Left hindlimb (tissue), 1 donor: Measurements from ENCODE around the gene TMSB10.
"Not testable (repeated sequence)": the region's sequence is repeated elsewhere in the genome, so short reads cannot be mapped to it uniquely, and the experiment has no call there.

ENCODE experiments used
- DNase-seq: peaks from one replicate; pipeline ENCODE4 v3.0.0-alpha.2; 2018

The TMSB10 gene

DNA sequence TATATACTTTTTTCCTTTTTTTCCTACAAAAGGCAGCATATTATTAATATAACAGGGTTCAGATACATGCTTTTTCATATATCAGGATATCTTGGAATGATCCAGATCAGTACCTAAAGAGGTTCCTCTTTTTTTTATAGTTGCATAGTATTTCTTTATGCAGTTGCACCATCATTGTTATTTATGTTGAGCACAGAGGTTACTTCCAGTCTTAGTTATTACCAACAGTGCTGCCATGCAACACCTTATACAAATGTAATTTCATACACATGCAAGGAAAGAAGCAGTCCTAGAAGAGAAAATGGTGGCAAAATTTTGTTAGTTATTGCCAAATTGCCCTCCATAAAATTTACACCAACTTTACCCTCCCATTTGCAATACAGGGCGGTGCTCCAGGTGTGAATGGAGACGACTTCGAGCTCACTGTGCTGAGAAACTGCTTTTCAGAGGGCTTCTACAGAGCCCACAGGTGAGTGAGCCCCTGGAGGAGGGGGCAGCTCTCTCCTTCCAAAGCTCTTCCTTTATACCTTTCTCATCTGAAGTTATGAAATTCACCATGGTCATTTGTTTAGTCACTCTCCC is 35.5 kb downstream of the TMSB10 start:
- DNase-seq, result no peak

DNA sequence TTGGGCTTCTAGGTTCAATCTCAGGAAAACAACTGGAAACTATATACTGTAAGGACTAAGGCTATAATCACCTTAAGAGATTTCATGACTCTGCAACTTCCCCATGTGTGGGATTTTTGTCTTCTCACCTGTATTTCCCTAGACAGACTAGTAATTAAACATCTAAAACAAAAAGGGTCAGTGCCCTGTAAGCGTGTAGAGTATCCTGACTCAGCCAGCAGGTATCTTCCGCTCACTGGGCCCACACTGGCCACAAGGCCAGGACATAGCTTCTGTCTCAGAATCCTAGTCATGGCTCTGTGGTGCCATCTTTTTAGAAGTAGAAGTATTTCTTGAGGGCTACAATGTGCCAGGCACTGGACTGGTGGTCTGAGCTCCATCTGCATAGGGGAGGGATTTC is 36.7 kb downstream of the TMSB10 start:
- no peak for DNase-seq

DNA sequence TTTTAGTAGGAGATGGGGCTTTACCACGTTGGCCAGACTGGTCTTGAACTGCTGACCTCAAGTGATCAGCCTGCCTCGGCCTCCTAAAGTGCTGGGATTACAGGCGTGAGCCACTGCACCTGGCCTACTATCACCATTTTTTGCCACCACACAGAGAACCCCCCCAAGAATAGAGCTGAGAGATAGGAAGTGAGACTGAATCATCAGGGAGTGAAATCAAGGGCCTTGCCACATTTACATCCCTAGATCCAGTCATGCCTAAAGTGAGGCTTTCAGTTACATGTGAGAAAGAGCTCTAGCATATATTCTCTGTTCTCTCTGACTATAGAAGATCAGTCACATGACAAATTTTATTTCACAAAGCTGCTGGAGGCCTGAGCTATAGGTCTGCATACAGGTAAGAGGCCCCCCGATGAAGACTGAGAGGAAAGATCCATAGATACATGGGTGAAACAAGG is 37.5 kb downstream of the TMSB10 start:
- DNase-seq, result no peak

DNA sequence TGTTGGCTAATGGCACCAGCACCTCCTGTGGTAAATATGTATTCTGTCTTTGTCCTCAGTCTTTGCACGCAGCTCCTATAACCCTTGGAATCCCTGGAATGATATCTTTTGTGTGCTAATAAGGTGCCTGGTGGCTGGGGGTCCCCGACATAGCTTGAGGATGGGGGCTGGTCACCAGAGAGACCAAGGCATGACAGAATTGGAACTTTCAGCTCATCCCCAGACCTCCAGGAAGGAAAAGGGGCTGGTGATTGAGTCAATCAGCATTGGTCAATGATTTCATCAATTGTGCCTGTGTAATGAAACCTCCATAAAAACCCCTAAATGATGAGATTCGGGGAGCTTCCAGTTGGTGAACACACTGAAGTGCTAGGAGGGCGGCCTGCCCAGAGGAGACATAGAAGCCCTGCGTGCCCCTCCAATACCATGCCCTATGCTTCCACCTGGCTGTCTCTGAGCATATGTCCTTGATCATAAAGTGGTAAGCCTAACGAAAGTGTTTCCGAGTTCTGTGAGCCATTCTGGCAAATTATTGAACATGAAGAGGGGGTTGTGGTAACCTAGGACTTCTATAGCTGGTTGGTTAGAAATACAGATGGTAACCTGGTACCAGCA is 38.9 kb downstream of the TMSB10 start:
- DNase-seq, result no peak

DNA sequence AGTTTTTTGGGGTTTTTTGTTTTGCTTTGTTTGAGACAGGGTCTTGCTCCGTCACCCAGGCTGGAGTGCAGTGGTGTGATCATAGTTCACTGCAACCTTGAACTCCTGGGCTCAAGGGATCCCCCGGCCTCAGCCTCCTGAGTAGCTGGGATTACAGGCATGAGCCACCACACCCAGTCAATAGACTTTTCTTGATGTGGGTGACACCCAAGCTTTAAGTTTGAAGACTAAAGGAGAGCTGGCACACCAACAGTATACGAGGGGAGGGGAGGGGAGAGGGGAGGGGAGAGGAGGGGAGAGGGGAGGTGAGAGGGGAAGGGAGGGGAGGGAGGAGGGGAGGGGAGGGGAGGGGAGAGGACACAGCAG is 40.4 kb downstream of the TMSB10 start:
- DNase-seq, result not testable (repeated sequence)

DNA sequence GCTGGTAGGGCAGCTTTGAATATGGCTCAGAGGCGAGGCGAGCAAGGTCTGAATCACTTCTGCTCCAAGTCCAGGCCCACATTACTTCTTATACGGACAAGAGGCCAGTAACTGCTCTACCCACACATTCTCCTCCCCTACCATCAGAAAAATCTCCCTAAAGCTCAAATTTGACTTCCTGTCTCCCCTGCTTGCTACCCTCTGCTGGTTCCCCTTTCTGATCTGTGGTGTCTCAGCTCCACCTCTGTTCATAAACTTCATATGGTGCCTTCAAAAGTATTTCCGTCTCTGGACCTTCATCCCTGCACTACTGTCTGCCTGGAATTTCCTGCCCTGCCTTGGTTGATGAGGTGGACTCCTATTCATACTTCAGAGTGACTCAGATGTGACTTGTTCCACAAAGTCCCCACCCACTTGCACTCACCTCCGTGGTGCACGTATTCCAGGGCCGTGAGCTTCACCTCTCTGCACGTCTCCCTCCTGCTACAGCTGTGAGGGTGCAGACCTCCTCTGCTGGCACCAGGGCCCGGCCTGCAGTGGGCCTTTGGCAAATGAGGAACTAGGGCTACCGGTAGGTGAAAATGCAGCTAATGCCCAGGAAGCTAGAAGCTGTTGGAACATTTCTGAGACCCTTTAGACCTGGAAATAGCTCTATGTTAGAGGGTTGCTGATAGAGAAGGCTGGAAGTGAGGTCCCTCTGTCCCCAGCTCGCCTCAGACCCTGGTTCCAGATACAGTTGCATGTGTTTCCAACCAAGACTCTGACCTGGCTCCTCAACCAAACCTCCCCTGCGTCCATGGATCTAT is 41.0 kb downstream of the TMSB10 start:
- DNase-seq, result no peak

DNA sequence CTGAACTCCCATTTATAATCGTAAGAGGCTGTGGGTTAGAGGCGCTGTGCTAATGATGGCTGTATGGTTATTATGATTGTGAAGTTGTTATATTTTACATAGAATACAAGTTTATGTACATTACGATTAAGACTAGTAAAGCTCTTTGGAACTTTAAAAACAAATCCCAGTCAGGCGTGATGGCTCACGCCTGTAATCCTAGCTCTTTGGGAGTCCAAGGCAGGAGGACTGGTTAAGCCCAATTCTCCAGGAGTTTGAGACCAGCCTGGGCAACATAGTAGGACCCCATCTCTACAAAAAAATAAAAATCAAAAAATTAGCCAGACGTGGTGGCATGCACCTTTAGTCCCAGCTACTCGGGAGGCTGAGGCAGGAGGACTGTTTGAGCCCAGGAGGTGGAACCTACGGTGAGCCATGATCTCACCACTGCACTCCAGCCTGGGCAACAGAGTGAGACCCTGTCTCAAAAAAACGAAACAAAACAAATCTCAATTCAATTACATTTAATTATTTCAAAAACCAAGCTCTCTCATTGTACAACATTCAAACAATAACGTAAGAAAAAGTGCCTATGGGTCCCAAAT is 41.6 kb downstream of the TMSB10 start:
- DNase-seq, result no peak

DNA sequence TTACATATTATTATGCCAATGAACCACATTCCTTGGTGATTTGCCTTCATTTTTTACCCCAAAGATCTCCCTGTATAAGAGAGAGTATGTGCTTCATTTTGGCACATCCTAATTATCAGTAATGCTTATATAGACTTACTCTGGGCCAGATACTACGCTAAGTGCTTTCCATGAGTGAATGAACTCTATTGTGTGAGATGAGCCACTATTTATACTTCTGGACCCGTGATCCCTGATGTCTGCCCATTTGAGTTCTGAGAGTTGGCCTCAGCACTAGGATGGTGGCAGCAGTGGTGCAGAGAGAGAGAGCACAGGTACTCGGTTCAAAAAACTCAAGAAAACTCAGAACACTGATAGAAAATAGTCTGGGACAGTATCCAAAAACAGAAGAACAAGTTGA is 48.1 kb downstream of the TMSB10 start:
- DNase-seq, result no peak

DNA sequence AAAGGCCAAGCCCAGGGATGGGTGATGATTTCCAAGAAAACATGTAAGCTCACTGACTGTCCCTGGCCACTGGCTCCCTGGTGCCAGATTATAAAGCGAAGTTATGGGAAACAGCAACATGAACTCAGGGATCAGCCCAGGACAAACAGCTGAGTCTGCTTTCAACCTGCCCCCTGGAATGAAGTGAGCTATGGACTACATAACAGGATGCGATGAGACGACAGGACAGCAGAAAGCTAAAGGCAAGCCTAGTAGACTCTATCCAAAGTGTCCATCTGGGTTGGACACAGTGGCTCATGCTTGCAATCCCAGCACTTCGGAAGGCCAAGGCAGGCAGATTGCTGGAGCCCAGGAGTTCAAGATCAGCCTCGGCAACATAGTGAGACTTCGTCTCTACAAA is 48.9 kb downstream of the TMSB10 start:
- DNase-seq, result no peak
